Naive thymus-derived CD4-positive, alpha-beta T cell (primary cell): ENCODE results near the gene CACNG4. TPM values are rescaled to one million over a fixed set of nuclear protein-coding genes. Genes with fewer than 3 reads are reported as not detected.

ENCODE experiments used
- ATAC-seq: fragments of 150-1000 bp; cut with Tn5 transposase; 2 replicates; pipeline ENCODE4 v1.10.0; 2021; ENCODE audit warnings: mild to moderate bottlenecking, moderate library complexity
- CTCF ChIA-PET: fragments of 350-600 bp; sonication (Branson Sonifier 250); formaldehyde crosslinking; loops from one replicate; lab custom pipeline; 2021; ENCODE audit warnings: antibody characterized with exemption; lab: Charles Lee
- POLR2A ChIA-PET: fragments of 350-600 bp; sonication (Branson Sonifier 250); formaldehyde crosslinking; loops from one replicate; lab custom pipeline; 2021; ENCODE audit warnings: antibody characterized with exemption, inconsistent platforms; lab: Charles Lee
- DNase-seq, 9 donors: peaks; one replicate each; pipeline versions ENCODE4 v3.0.0 to v3.0.0-alpha.2; 2020 to 2022; ENCODE audit warnings: mixed read lengths in 1 of 9
- H3K27ac ChIP-seq: one replicate; pipeline ENCODE4 v1.7.0; 2013; ENCODE audit warnings: mild to moderate bottlenecking, low read depth, low read length, moderate library complexity
- H3K27me3 ChIP-seq, 2 donors: one replicate each; pipeline ENCODE4 v1.7.0; 2013; ENCODE audit warnings: low read length in 2 of 2, mild to moderate bottlenecking in 2 of 2, moderate library complexity in 2 of 2; ENCODE audit not compliant: control insufficient read depth in 2 of 2, insufficient read depth in 2 of 2
- H3K36me3 ChIP-seq, 3 experiments: 1 replicate in 2 of 3; 2 replicates in 1 of 3; pipeline ENCODE4 v1.7.0; 2013; ENCODE audit warnings: low read length in 3 of 3, mild to moderate bottlenecking in 3 of 3, moderate library complexity in 1 of 3; ENCODE audit not compliant: insufficient read depth in 3 of 3, control insufficient read depth in 2 of 3
- H3K4me1 ChIP-seq, 2 donors: one replicate each; pipeline ENCODE4 v1.7.0; 2013; ENCODE audit warnings: low read length in 2 of 2, mild to moderate bottlenecking in 2 of 2, moderate library complexity in 1 of 2; ENCODE audit not compliant: control insufficient read depth in 2 of 2, insufficient read depth in 2 of 2
- H3K4me3 ChIP-seq: 2 replicates; pipeline ENCODE4 v1.7.0; 2013; ENCODE audit warnings: mild to moderate bottlenecking, low read length
- H3K9me3 ChIP-seq, 3 experiments: 1 replicate in 2 of 3; 2 replicates in 1 of 3; pipeline ENCODE4 v1.7.0; 2013; ENCODE audit warnings: low read length in 3 of 3; ENCODE audit not compliant: control insufficient read depth in 2 of 3
- H3K27ac Mint-ChIP-seq, 9 donors: one replicate each; pipeline ENCODE4 v1.8.0; 2020 to 2022; ENCODE audit warnings: mixed read lengths in 9 of 9, mild to moderate bottlenecking in 8 of 9, moderate library complexity in 5 of 9, inconsistent platforms in 2 of 9
- H3K27me3 Mint-ChIP-seq, 5 donors: one replicate each; pipeline ENCODE4 v1.8.0; 2021 to 2022; ENCODE audit warnings: mixed read lengths in 5 of 5, mild to moderate bottlenecking in 1 of 5
- H3K36me3 Mint-ChIP-seq, 5 donors: one replicate each; pipeline ENCODE4 v1.8.0; 2020 to 2022; ENCODE audit warnings: mixed read lengths in 5 of 5, mild to moderate bottlenecking in 3 of 5, inconsistent platforms in 1 of 5
- H3K4me1 Mint-ChIP-seq, 7 donors: one replicate each; pipeline ENCODE4 v1.8.0; 2020 to 2022; ENCODE audit warnings: mixed read lengths in 7 of 7, mild to moderate bottlenecking in 3 of 7, inconsistent platforms in 1 of 7
- H3K4me3 Mint-ChIP-seq, 10 donors: one replicate each; pipeline ENCODE4 v1.8.0; 2020 to 2022; ENCODE audit warnings: mild to moderate bottlenecking in 10 of 10, mixed read lengths in 10 of 10, moderate library complexity in 6 of 10, inconsistent platforms in 2 of 10
- H3K9me3 Mint-ChIP-seq, 11 donors: one replicate each; pipeline ENCODE4 v1.8.0; 2020 to 2022; ENCODE audit warnings: mixed read lengths in 11 of 11, mild to moderate bottlenecking in 4 of 11, inconsistent platforms in 1 of 11, moderate library complexity in 1 of 11
- intact Hi-C, 2 donors: fragments of 100-400 bp; cut with micrococcal nuclease; formaldehyde crosslinking; loops; one replicate each; pipeline ENCODE4 v1.15.1; 2023
- polyA plus RNA-seq, 2 donors: library from polyadenylated mRNA; unstranded; fragments of 300-500 nt; fragmentation: Illumina TruSeq; gene quantifications; one replicate each; pipeline ENCODE4 v1.2.3, GENCODE V29; 2021
- total RNA-seq, 6 experiments: library from RNA in 5 of 6; stranded (reverse) in 5 of 6; gene quantifications; 1 replicate in 5 of 6; 2 replicates in 1 of 6; pipeline ENCODE4 v1.2.3 and lab custom pipeline; 2021 to 2026

Gene CACNG4
- total and polyA plus RNA-seq, 7 experiments from 2014 or later = not detected

- H3K9me3 ChIP-seq = no peaks in the 10 kb centered on the region
- DNase-seq (no peak), ATAC-seq (no peak)
- H3K27ac ChIP-seq = no peak overlapping the region
- no peak overlapping the region for H3K4me3 ChIP-seq
- ChIA-PET POLR2A (no interaction called here), CTCF (no interaction called here)
- H3K4me1 Mint-ChIP-seq = no peaks in the 10 kb centered on the region
- no peaks in the 10 kb centered on the region for H3K4me1 ChIP-seq
- intact Hi-C loops = no loop called here
- no peaks in the 10 kb centered on the region for H3K27me3 ChIP-seq
- no peaks in the 10 kb centered on the region for H3K36me3 Mint-ChIP-seq
- H3K27me3 Mint-ChIP-seq = peaks cover 7 to 19% (median 12%) of the 10 kb centered on the region in 5 donors
- no peak overlapping the region for H3K4me3 Mint-ChIP-seq
- no peak overlapping the region for H3K27ac Mint-ChIP-seq
- H3K9me3 Mint-ChIP-seq = peaks cover 0 to 2% (median 0%) of the 10 kb centered on the region in 11 donors
- H3K36me3 ChIP-seq = no peaks in the 10 kb centered on the region
Observed at GRCh38 chr17:66952681-66953629, 11.6 kb upstream of the CACNG4 start.

GRCh38 chr17:66953630-66954020, 10.9 kb upstream of the CACNG4 start:
- Histone ChIP-seq H3K4me1 (no peaks in the 10 kb centered on the region), H3K27me3 (no peaks in the 10 kb centered on the region), H3K27ac (no peak overlapping the region), H3K36me3 (no peaks in the 10 kb centered on the region), H3K9me3 (no peaks in the 10 kb centered on the region), H3K4me3 (no peak overlapping the region)
- H3K4me1 Mint-ChIP-seq = no peaks in the 10 kb centered on the region
- no peak overlapping the region for H3K4me3 Mint-ChIP-seq
- ATAC-seq (no peak), DNase-seq (no peak)
- no peak overlapping the region for H3K27ac Mint-ChIP-seq
- intact Hi-C loops = no loop called here
- H3K36me3 Mint-ChIP-seq = no peaks in the 10 kb centered on the region
- H3K9me3 Mint-ChIP-seq = peaks cover 0 to 2% (median 0%) of the 10 kb centered on the region in 11 donors
- H3K27me3 Mint-ChIP-seq = peaks cover 3 to 18% (median 6%) of the 10 kb centered on the region in 5 donors
- POLR2A ChIA-PET = no interaction called here
- CTCF ChIA-PET = no interaction called here

- H3K27me3 ChIP-seq = no peaks in the 10 kb centered on the region
- CTCF ChIA-PET = no interaction called here
- H3K9me3 Mint-ChIP-seq = no peaks in the 10 kb centered on the region
- no peaks in the 10 kb centered on the region for H3K4me1 ChIP-seq
- no peaks in the 10 kb centered on the region for H3K36me3 Mint-ChIP-seq
- DNase-seq = no peak
- H3K4me3 Mint-ChIP-seq = no peak overlapping the region
- POLR2A ChIA-PET = no interaction called here
- H3K27ac Mint-ChIP-seq = no peak overlapping the region
- peaks cover 0 to 14% (median 4%) of the 10 kb centered on the region in 5 donors for H3K27me3 Mint-ChIP-seq
- intact Hi-C loops = no loop called here
- no peaks in the 10 kb centered on the region for H3K9me3 ChIP-seq
- H3K36me3 ChIP-seq = no peaks in the 10 kb centered on the region
- ATAC-seq = no peak
- no peak overlapping the region for H3K27ac ChIP-seq
- H3K4me1 Mint-ChIP-seq = no peaks in the 10 kb centered on the region
- no peak overlapping the region for H3K4me3 ChIP-seq
Observed at GRCh38 chr17:66954632-66955031, 9.9 kb upstream of the CACNG4 start.

- H3K4me3 Mint-ChIP-seq = no peak overlapping the region
- Histone ChIP-seq H3K36me3 (no peaks in the 10 kb centered on the region), H3K4me1 (no peaks in the 10 kb centered on the region), H3K9me3 (no peaks in the 10 kb centered on the region), H3K4me3 (no peak overlapping the region), H3K27ac (no peak overlapping the region), H3K27me3 (no peaks in the 10 kb centered on the region)
- ATAC-seq = no peak
- ChIA-PET POLR2A (no interaction called here), CTCF (no interaction called here)
- no peak overlapping the region for H3K27ac Mint-ChIP-seq
- intact Hi-C loops = no loop called here
- H3K36me3 Mint-ChIP-seq = no peaks in the 10 kb centered on the region
- H3K27me3 Mint-ChIP-seq = peaks cover 1 to 9% (median 5%) of the 10 kb centered on the region in 5 donors
- no peaks in the 10 kb centered on the region for H3K4me1 Mint-ChIP-seq
- DNase-seq = no peak
- no peaks in the 10 kb centered on the region for H3K9me3 Mint-ChIP-seq
Observed at GRCh38 chr17:66955821-66956220, 8.7 kb upstream of the CACNG4 start.

- DNase-seq (no peak), ATAC-seq (no peak)
- Histone ChIP-seq H3K27me3 (no peaks in the 10 kb centered on the region), H3K4me1 (no peaks in the 10 kb centered on the region), H3K9me3 (no peaks in the 10 kb centered on the region), H3K36me3 (no peaks in the 10 kb centered on the region), H3K27ac (no peak overlapping the region), H3K4me3 (no peak overlapping the region)
- intact Hi-C loops = no loop called here
- Mint-ChIP-seq H3K27ac (no peak overlapping the region), H3K4me3 (no peak overlapping the region), H3K9me3 (no peaks in the 10 kb centered on the region), H3K27me3 (peaks cover 4 to 9% (median 7%) of the 10 kb centered on the region in 5 donors), H3K4me1 (no peaks in the 10 kb centered on the region), H3K36me3 (no peaks in the 10 kb centered on the region)
- CTCF ChIA-PET = no interaction called here
- POLR2A ChIA-PET = no interaction called here
Observed at GRCh38 chr17:66956941-66957340, 7.6 kb upstream of the CACNG4 start.

GRCh38 chr17:66957343-66957742, 7.2 kb upstream of the CACNG4 start:
- intact Hi-C loops = no loop called here
- Histone ChIP-seq H3K9me3 (no peaks in the 10 kb centered on the region), H3K4me1 (no peaks in the 10 kb centered on the region), H3K27ac (no peak overlapping the region), H3K36me3 (no peaks in the 10 kb centered on the region), H3K4me3 (no peak overlapping the region), H3K27me3 (no peaks in the 10 kb centered on the region)
- no peaks in the 10 kb centered on the region for H3K9me3 Mint-ChIP-seq
- CTCF ChIA-PET = no interaction called here
- peaks cover 8 to 13% (median 11%) of the 10 kb centered on the region in 5 donors for H3K27me3 Mint-ChIP-seq
- H3K36me3 Mint-ChIP-seq = no peaks in the 10 kb centered on the region
- no peak overlapping the region for H3K4me3 Mint-ChIP-seq
- no peaks in the 10 kb centered on the region for H3K4me1 Mint-ChIP-seq
- ATAC-seq = no peak
- no peak for DNase-seq
- POLR2A ChIA-PET = no interaction called here
- no peak overlapping the region for H3K27ac Mint-ChIP-seq
